Measurements from ENCODE around the gene PCYT2. TPM values are rescaled to one million over a fixed set of nuclear protein-coding genes. Genes with fewer than 3 reads are reported as not detected.

Gene PCYT2
- total RNA-seq, 2 donors from 2014 or later = 13.6 to 81.9 TPM

DNA sequence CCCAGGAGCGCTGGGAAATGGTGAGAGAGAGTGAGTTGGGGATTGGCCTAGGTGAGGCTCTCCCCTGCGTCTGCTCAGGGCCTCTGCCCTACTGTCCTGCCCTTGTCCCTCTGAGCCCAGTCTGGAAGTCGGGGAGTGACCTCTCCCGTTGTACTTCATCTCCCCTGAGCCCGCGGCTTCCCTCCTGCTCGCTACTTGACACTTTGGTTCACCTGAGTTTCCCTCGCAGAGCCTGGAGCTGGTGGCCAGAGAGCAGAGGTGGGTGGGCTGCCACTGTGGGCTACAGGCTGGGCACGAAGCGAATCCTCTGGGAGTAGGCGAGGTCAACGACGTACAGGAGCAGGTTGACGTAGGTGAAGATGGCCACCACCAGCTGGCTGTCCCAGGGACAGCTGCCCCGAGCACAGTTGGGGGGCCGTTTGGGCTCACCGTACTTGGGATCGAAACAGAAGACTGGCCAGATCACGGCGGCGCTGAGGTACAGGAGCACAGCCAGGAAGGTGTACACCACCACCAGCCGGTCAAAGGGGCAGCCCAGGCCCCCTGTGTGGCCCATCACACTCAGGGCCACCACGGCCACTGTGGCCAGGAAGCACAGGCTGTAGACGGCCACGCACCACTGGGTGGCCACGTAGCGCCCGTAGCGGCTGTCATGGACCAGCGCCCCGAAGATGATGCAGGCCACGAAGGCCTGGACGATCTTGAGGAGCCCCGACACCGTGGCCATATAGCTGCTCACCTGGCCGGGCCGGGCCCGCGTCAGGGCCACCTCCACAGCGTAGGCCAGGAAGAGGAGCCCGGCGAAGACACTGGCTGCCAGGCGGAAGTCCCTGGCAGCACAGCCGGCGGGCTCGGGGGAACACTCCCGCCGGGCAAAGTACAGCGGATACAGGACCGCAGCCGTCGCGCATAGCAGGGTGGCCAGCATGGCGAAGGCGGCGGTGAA lies 29.6 kb upstream of the PCYT2 start:
- ATAC-seq (ENCODE audit: insufficient number of reproducible peaks, low FRiP score, low read depth) = no peak
- H3K4me1 ChIP-seq (ENCODE audit: control insufficient read depth in 1 of 2, low read depth in 2 of 2) = peaks cover 3 to 30% of the 10 kb centered on the region in 2 donors
- no peak overlapping the region for H3K27ac ChIP-seq
- TF ChIP-seq, protein P1, sequence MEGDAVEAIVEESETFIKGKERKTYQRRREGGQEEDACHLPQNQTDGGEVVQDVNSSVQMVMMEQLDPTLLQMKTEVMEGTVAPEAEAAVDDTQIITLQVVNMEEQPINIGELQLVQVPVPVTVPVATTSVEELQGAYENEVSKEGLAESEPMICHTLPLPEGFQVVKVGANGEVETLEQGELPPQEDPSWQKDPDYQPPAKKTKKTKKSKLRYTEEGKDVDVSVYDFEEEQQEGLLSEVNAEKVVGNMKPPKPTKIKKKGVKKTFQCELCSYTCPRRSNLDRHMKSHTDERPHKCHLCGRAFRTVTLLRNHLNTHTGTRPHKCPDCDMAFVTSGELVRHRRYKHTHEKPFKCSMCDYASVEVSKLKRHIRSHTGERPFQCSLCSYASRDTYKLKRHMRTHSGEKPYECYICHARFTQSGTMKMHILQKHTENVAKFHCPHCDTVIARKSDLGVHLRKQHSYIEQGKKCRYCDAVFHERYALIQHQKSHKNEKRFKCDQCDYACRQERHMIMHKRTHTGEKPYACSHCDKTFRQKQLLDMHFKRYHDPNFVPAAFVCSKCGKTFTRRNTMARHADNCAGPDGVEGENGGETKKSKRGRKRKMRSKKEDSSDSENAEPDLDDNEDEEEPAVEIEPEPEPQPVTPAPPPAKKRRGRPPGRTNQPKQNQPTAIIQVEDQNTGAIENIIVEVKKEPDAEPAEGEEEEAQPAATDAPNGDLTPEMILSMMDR (IDR thresholded peaks at IDR 0.05) = no peak
- no peaks in the 10 kb centered on the region for H3K9me3 ChIP-seq
- no peak overlapping the region for H3K4me3 ChIP-seq
- no peaks in the 10 kb centered on the region for H3K36me3 ChIP-seq
- no peaks in the 10 kb centered on the region for H3K27me3 ChIP-seq (replicated peaks; ENCODE audit: insufficient read depth)
- no peak for DNase-seq (ENCODE audit: low spot score)

- H3K4me3 ChIP-seq = peak overlapping the region; percentile 46
These were observed 28.7 kb upstream of the PCYT2 start for GRCh38 chr17:81939881-81940385.

DNA sequence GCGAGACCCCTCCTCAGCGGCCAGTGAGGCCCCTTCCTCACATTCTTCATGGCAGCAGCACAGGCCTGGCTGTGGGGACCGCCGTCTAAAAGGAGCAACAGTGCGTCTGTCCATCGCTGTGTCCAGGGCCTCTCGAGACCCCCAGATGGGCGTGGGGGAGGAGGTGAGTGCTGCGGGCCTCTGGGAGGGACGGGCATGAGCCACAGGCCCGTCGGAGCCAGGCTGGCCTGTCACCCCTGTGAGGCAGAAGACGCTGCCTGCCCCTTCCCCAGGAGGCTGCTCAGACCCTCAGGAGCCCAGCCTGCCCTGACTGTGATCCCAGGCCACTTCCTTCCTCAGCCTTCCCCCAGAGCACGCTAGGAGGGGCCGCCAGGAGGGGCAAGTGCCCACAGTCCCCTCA lies 28.0 kb upstream of the PCYT2 start:
- Histone ChIP-seq H3K27ac (no peak overlapping the region), H3K9me3 (no peaks in the 10 kb centered on the region), H3K27me3 (replicated peaks; ENCODE audit: insufficient read depth) (no peaks in the 10 kb centered on the region), H3K36me3 (no peaks in the 10 kb centered on the region), H3K4me3 (no peak overlapping the region), H3K4me1 (ENCODE audit: control insufficient read depth in 1 of 2, low read depth in 2 of 2) (peaks cover 3 to 30% of the 10 kb centered on the region in 2 donors)
- TF ChIP-seq, protein P1 (IDR thresholded peaks at IDR 0.05) = no peak
- ATAC-seq (ENCODE audit: insufficient number of reproducible peaks, low FRiP score, low read depth) (no peak), DNase-seq (ENCODE audit: low spot score) (no peak)

More at GRCh38 chr17:81939881-81940385, 28.7 kb upstream of the PCYT2 start:
- H3K4me1 ChIP-seq (ENCODE audit: control insufficient read depth in 1 of 2, low read depth in 2 of 2) = peaks cover 3 to 30% of the 10 kb centered on the region in 2 donors
- TF ChIP-seq, protein P1 (IDR thresholded peaks at IDR 0.05) = no peak
- DNase-seq (ENCODE audit: low spot score) (no peak), ATAC-seq (ENCODE audit: insufficient number of reproducible peaks, low FRiP score, low read depth) (no peak)
- H3K36me3 ChIP-seq = no peaks in the 10 kb centered on the region
- no peaks in the 10 kb centered on the region for H3K9me3 ChIP-seq
- no peaks in the 10 kb centered on the region for H3K27me3 ChIP-seq (replicated peaks; ENCODE audit: insufficient read depth)
- H3K27ac ChIP-seq = no peak overlapping the region

- ATAC-seq (ENCODE audit: insufficient number of reproducible peaks, low FRiP score, low read depth) (no peak), DNase-seq (ENCODE audit: low spot score) (no peak)
- Histone ChIP-seq H3K4me1 (ENCODE audit: control insufficient read depth in 1 of 2, low read depth in 2 of 2) (peaks cover 3 to 30% of the 10 kb centered on the region in 2 donors), H3K27ac (no peak overlapping the region), H3K36me3 (no peaks in the 10 kb centered on the region), H3K27me3 (replicated peaks; ENCODE audit: insufficient read depth) (no peaks in the 10 kb centered on the region), H3K4me3 (no peak overlapping the region), H3K9me3 (no peaks in the 10 kb centered on the region)
- TF ChIP-seq, protein P1 (IDR thresholded peaks at IDR 0.05) = no peak
These were observed 24.5 kb upstream of the PCYT2 start for GRCh38 chr17:81935709-81936084.

DNA sequence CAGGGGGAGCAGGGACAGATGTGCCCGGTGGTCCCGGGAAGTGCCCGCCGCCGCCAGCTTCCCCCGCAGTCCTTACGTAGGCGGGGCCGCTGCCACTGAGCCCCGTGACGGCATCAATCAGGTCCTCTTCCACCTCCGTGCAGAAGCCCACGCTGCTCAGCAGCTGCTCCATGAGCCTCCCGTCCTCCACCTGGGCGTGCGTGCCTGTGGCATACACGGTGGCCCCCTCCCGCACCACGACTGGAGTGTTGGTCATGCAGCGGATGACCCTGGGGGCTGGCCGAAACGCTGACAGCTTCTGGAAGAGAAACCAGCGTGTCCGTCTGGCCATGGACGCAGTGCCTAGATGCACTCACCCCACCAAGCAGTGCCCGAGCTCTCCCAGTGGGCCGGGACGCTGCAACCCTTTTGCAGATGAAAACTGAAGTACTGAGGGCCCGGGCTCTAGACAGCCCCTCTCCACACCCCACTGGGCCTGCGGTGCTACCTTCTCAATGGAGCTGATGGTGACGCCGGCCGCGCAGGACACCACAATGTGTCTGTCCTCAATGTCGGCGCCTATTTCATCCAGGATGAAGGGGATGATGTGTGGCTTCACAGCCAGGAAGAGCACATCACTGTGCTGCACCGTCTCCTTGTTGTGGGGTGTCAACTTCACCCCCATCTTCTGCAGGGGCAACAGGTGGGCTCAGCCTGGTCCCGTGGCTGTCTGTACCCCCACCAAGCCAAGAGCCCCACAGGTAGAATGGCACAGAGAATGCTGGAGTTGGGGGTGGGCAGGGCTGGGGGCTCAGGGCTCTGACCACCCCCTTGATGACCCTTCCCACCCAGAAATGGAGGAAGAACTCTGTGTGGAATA lies 23.9 kb upstream of the PCYT2 start:
- H3K36me3 ChIP-seq = no peaks in the 10 kb centered on the region
- H3K4me3 ChIP-seq = no peak overlapping the region
- H3K4me1 ChIP-seq (ENCODE audit: control insufficient read depth in 1 of 2, low read depth in 2 of 2) = peaks cover 3 to 23% of the 10 kb centered on the region in 2 donors
- no peak overlapping the region for H3K27ac ChIP-seq
- DNase-seq (ENCODE audit: low spot score) (no peak), ATAC-seq (ENCODE audit: insufficient number of reproducible peaks, low FRiP score, low read depth) (no peak)
- no peaks in the 10 kb centered on the region for H3K27me3 ChIP-seq (replicated peaks; ENCODE audit: insufficient read depth)
- TF ChIP-seq, protein P1 (IDR thresholded peaks at IDR 0.05) = no peak
- no peaks in the 10 kb centered on the region for H3K9me3 ChIP-seq

Data from thoracic aorta (tissue), 2 donors.